T-helper 2 cell treated with Interferon-gamma antibody and Interleukin-4, amounts not matched to agents 100 ng/mL and 5 ng/mL, for 36 hours (primary cell): Measurements from ENCODE around the gene CNGA3. TPM values are rescaled to one million over a fixed set of nuclear protein-coding genes. Genes with fewer than 3 reads are reported as not detected.

Experiments
- intact Hi-C: fragments of 100-400 bp; cut with micrococcal nuclease; formaldehyde crosslinking; loops from one replicate; pipeline ENCODE4 v1.15.1; 2023
- total RNA-seq: library from RNA; stranded (reverse); gene quantifications from 2 replicates; pipeline ENCODE4 v1.2.3, GENCODE V29; 2022

Gene CNGA3
- total RNA-seq, 1 donor from 2014 or later: not detected

- intact Hi-C loops: loop anchor here (1.0 to 2.0 kb wide), 5 partner anchors 8 to 40 kb away; no protein-coding TSS in a partner anchor
These were observed 92.2 kb downstream of the CNGA3 start for GRCh38 chr2:98438190-98439133.

- intact Hi-C loops: loop anchor here (10.0 kb wide), 1 partner anchor 163 kb away; the partner anchor contains the start of genes COA5 and UNC50
These were observed 95.6 kb downstream of the CNGA3 start for GRCh38 chr2:98441706-98442450.

GRCh38 chr2:98442488-98442887, 96.2 kb downstream of the CNGA3 start:
- intact Hi-C loops: loop anchor here (10.0 kb wide), 1 partner anchor 162 kb away; the partner anchor contains the start of genes COA5 and UNC50

GRCh38 chr2:98444436-98445176, 98.3 kb downstream of the CNGA3 start, which contains the start of gene INPP4A:
Gene INPP4A (plus strand): TSS chr2:98444858. CDS start chr2:98520049, 75,191 bp downstream.
- intact Hi-C loops: loop anchor here (1.0 to 10.0 kb wide), 4 partner anchors 21 to 160 kb away; partner anchors contain the start of genes COA5 and UNC50

- intact Hi-C loops: loop anchor here (2.0 to 10.0 kb wide), 3 partner anchors 32 to 160 kb away; partner anchors contain the start of genes COA5 and UNC50
These were observed 99.0 kb downstream of the CNGA3 start for GRCh38 chr2:98445177-98445682.

- intact Hi-C loops: loop anchor here (1.0 to 10.0 kb wide), 5 partner anchors 8 to 159 kb away; partner anchors contain the start of genes COA5 and UNC50
These were observed 99.7 kb downstream of the CNGA3 start for GRCh38 chr2:98445683-98446581.

- intact Hi-C loops: loop anchor here (1.0 to 10.0 kb wide), 4 partner anchors 8 to 158 kb away; partner anchors contain the start of genes COA5 and UNC50
These were observed 100.6 kb downstream of the CNGA3 start for GRCh38 chr2:98446850-98447249.

Other genes starting within 250 kb of the CNGA3 start
- gene INPP4A, start 98.4 kb downstream of the CNGA3 start, total RNA-seq: 108 and 112 TPM in 2 replicates